HCT116 (cell line): ENCODE results near the gene RGL2. TPM values are rescaled to one million over a fixed set of nuclear protein-coding genes. Genes with fewer than 3 reads are reported as not detected.

Experiments used
- ATAC-seq: fragments of 200-7000 bp; cut with Tn5 transposase; 2 replicates; pipeline ENCODE4 v1.9.1; 2020; ENCODE audit warnings: mild to moderate bottlenecking, moderate library complexity
- BruUV-seq: library from RNA; stranded (reverse); fragments of 400-500 nt; replicated peaks from 2 replicates; lab custom pipeline; 2021; lab: Mats Ljungman, UMichigan
- CTCF ChIA-PET: fragments of 300-600 bp; sonication (Branson Sonifier 250); formaldehyde crosslinking; loops from one replicate; lab custom pipeline; 2021; ENCODE audit warnings: antibody characterized with exemption; lab: Charles Lee
- POLR2A ChIA-PET: fragments of 300-600, 350-600 bp; sonication (Branson Sonifier 250); formaldehyde crosslinking; loops from one replicate; lab custom pipeline; 2021; ENCODE audit warnings: antibody characterized with exemption; lab: Charles Lee
- RAD21 ChIA-PET, 2 experiments: fragments of 300-600 bp; sonication (Branson Sonifier 250); formaldehyde crosslinking; loops; one replicate each; lab custom pipeline; 2023; ENCODE audit warnings: low total read pairs in 2 of 2; ENCODE audit not compliant: uncharacterized antibody in 2 of 2, unreplicated experiment in 2 of 2, low non-redundant PET in 1 of 2; lab: Charles Lee
- DNase-seq: peaks from one replicate; pipeline ENCODE4 v3.0.0-alpha.2; 2010; ENCODE audit warnings: low read depth, low spot score
- H2AFZ ChIP-seq: fragments of 200-600 bp; shearing (Covaris generic), sonication (generic); 2 replicates; pipeline ENCODE4 v1.6.1; 2017; ENCODE audit warnings: low read depth, mixed run types, mixed read lengths, antibody characterized with exemption, low read length; ENCODE audit not compliant: poor library complexity, severe bottlenecking
- H3K27ac ChIP-seq: 2 replicates; pipeline ENCODE4 v1.5.1; 2012; ENCODE audit warnings: low read depth, low read length
- H3K27me3 ChIP-seq: fragments of 200-600 bp; sonication (generic); 2 replicates; pipeline ENCODE4 v1.6.1; 2016; ENCODE audit warnings: mixed run types, low read length, mixed read lengths; ENCODE audit not compliant: insufficient read depth
- H3K36me3 ChIP-seq, 2 experiments: fragments of 200-500 bp in 1 of 2; fragments of 200-600 bp in 1 of 2; sonication (Bioruptor generic) in 1 of 2; sonication (generic) in 1 of 2; 2 replicates each; pipeline versions ENCODE4 v1.5.1 to v1.6.1; 2014 to 2016; ENCODE audit warnings: low read length in 2 of 2, inconsistent platforms in 1 of 2, mixed read lengths in 1 of 2, mixed run types in 1 of 2; ENCODE audit not compliant: insufficient read depth in 2 of 2, control insufficient read depth in 1 of 2
- H3K4me1 ChIP-seq, 2 experiments: fragments of 200-600 bp in 1 of 2; sonication (generic) in 1 of 2; 2 replicates each; pipeline versions ENCODE4 v1.5.1 to v1.6.1; 2012 to 2017; ENCODE audit warnings: low read length in 2 of 2, inconsistent platforms in 1 of 2, mild to moderate bottlenecking in 1 of 2, mixed read lengths in 1 of 2, mixed run types in 1 of 2, moderate library complexity in 1 of 2; ENCODE audit not compliant: insufficient read depth in 2 of 2, control insufficient read depth in 1 of 2
- H3K4me2 ChIP-seq: fragments of 200-600 bp; sonication (generic); 2 replicates; pipeline ENCODE4 v1.6.1; 2017; ENCODE audit warnings: mixed run types, low read length, mixed read lengths
- H3K4me3 ChIP-seq, 2 experiments: fragments of 200-600 bp in 1 of 2; sonication (generic) in 1 of 2; replicated peaks in 1 of 2; 2 replicates each; pipeline ENCODE4 v1.5.1; 2011 to 2016; ENCODE audit warnings: low read length in 2 of 2, control low read depth in 1 of 2, low read depth in 1 of 2, mild to moderate bottlenecking in 1 of 2, mixed read lengths in 1 of 2, mixed run types in 1 of 2
- H3K79me2 ChIP-seq: fragments of 200-600 bp; sonication (generic); 2 replicates; pipeline ENCODE4 v1.6.1; 2017; ENCODE audit warnings: mild to moderate bottlenecking, mixed run types, low read length, moderate library complexity, mixed read lengths; ENCODE audit not compliant: insufficient read depth
- H3K9ac ChIP-seq: fragments of 200-600 bp; sonication (generic); 2 replicates; pipeline ENCODE4 v1.6.1; 2016; ENCODE audit warnings: low read length, mixed read lengths
- H3K9me2 ChIP-seq: fragments of 200-600 bp; sonication (generic), shearing (Covaris generic); 2 replicates; pipeline ENCODE4 v1.6.1; 2017; ENCODE audit warnings: mixed run types, mild to moderate bottlenecking, moderate library complexity; ENCODE audit not compliant: insufficient read depth
- H3K9me3 ChIP-seq, 2 experiments: fragments of 200-500 bp in 1 of 2; fragments of 200-600 bp in 1 of 2; sonication (Bioruptor generic) in 1 of 2; sonication (generic) in 1 of 2; 2 replicates each; pipeline ENCODE4 v1.6.1; 2014 to 2017; ENCODE audit warnings: low read length in 2 of 2, mixed read lengths in 2 of 2, inconsistent platforms in 1 of 2, low read depth in 1 of 2, mild to moderate bottlenecking in 1 of 2, mixed run types in 1 of 2, moderate library complexity in 1 of 2; ENCODE audit not compliant: control insufficient read depth in 1 of 2, insufficient read depth in 1 of 2
- H4K20me1 ChIP-seq: fragments of 200-600 bp; sonication (generic), shearing (Covaris generic); 2 replicates; pipeline ENCODE4 v1.6.1; 2017; ENCODE audit warnings: mixed run types, mild to moderate bottlenecking, moderate library complexity; ENCODE audit not compliant: insufficient read depth
- CEBPB ChIP-seq: IDR thresholded peaks from 2 replicates; pipeline ENCODE4 v1.6.1; 2012; ENCODE audit warnings: low read depth
- EGR1 ChIP-seq: IDR thresholded peaks from 2 replicates; pipeline ENCODE4 v1.6.1; 2012; ENCODE audit warnings: low read depth
- ELF1 ChIP-seq: IDR thresholded peaks from 2 replicates; pipeline ENCODE4 v1.6.1; 2012; ENCODE audit warnings: low read depth, borderline replicate concordance
- FOSL1 ChIP-seq: IDR thresholded peaks from 2 replicates; pipeline ENCODE4 v1.6.1; 2012; ENCODE audit warnings: low read depth
- JUND ChIP-seq: IDR thresholded peaks from 2 replicates; pipeline ENCODE4 v1.6.1; 2012
- POLR2AphosphoS5 ChIP-seq: IDR thresholded peaks from 2 replicates; pipeline ENCODE4 v1.6.1; 2011; ENCODE audit warnings: mild to moderate bottlenecking, low read depth, low read length, moderate library complexity
- RAD21 ChIP-seq: IDR thresholded peaks from 2 replicates; pipeline ENCODE4 v1.6.1; 2012; ENCODE audit warnings: low read depth, mild to moderate bottlenecking
- SRF ChIP-seq: IDR thresholded peaks from 2 replicates; pipeline ENCODE4 v1.6.1; 2012; ENCODE audit warnings: low read depth
- TCF7L2 ChIP-seq: IDR thresholded peaks from 2 replicates; pipeline ENCODE4 v1.7.0; 2011; ENCODE audit warnings: borderline replicate concordance, inconsistent platforms; ENCODE audit not compliant: insufficient read depth, insufficient read length; ENCODE audit errors: extremely low read depth
- YY1 ChIP-seq: IDR thresholded peaks from 2 replicates; pipeline ENCODE4 v1.6.1; 2011; ENCODE audit warnings: low read length, low read depth, moderate library complexity, mild to moderate bottlenecking; ENCODE audit not compliant: insufficient replicate concordance; ENCODE audit errors: extremely low read depth
- ZFX ChIP-seq: fragments of 450-650 bp; IDR thresholded peaks from 2 replicates; pipeline ENCODE4 v1.6.1; 2017
- ZNF274 ChIP-seq: fragments of 200-500 bp; sonication (Bioruptor generic); IDR thresholded peaks from 2 replicates; pipeline ENCODE4 v1.6.1; 2014; ENCODE audit warnings: mild to moderate bottlenecking, low read depth, low read length, inconsistent platforms
- intact Hi-C: fragments of 100-400 bp; cut with micrococcal nuclease; formaldehyde crosslinking; loops from 2 replicates; pipeline ENCODE4 v1.10.0; 2022
- total RNA-seq: library from RNA; stranded (reverse); gene quantifications from one replicate; pipeline ENCODE4 v1.2.1, GENCODE V29; 2021; ENCODE audit not compliant: unreplicated experiment
- TF ChIP-seq, protein P1 (sequence below): IDR thresholded peaks from 2 replicates; pipeline ENCODE4 v1.6.1; 2011; ENCODE audit warnings: mild to moderate bottlenecking, low read length, moderate library complexity; ENCODE audit not compliant: insufficient replicate concordance; ENCODE audit errors: extremely low read depth
- TF ChIP-seq, protein P2 (sequence below): IDR thresholded peaks from 2 replicates; pipeline ENCODE4 v1.6.1; 2012; ENCODE audit warnings: low read depth
- TF ChIP-seq, protein P3 (sequence below): IDR thresholded peaks from 2 replicates; pipeline ENCODE4 v1.6.1; 2012
- TF ChIP-seq, protein P4 (sequence below), 3 experiments: fragments of 200-600 bp in 1 of 3; sonication (generic) in 1 of 3; IDR thresholded peaks in 2 of 3; conservative IDR thresholded peaks in 1 of 3; 2 replicates each; pipeline ENCODE4 v1.5.1; 2012 to 2017; ENCODE audit warnings: low read depth in 2 of 3, low read length in 2 of 3, antibody characterized with exemption in 1 of 3, borderline replicate concordance in 1 of 3, control low read depth in 1 of 3, mild to moderate bottlenecking in 1 of 3, mixed read lengths in 1 of 3, mixed run types in 1 of 3, moderate library complexity in 1 of 3; ENCODE audit not compliant: insufficient read depth in 1 of 3

RGL2 gene
- total RNA-seq, 1 experiment from 2014 or later: 53.4 TPM

DNA sequence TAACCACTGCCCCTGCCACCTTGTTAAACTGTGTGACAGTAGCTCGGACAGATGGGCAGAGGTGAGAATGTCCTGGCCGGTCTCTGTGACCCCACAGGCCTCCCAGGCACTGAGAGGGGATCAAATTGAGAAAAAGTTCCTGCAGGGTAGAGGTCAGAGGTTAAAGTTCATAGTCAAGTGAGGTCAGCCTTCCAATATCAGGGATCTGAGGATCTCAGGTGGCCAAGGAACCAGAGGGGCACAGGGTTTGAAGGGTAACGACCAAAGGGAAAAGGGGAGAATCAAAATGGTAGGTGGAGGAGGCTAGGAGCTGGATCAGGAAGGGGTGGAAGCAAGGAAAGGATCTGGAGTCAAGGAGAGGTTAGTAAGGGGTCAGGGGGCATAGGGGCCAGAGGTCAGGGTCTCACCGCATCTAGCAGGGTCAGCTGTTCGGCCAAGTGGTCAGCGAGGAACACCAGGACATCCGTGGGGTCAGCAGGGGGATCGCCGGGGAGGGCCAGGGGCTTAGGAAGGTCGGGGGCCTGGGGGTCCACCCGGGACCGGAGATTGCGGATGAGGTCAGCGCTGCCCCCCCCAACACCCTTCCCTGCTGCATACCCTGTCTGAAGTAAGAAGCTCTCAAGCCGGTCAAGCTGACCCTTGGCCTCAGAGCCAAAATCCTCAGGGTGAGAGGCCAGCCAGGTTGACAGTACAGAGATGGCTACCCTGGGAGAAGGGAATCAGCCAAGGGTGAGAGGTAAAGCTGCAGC is 2.9 kb downstream of the RGL2 start:
- intact Hi-C loops: loop anchor here (5.0 kb wide), 2 partner anchors 117 to 132 kb away; partner anchors contain the start of gene PHF1
- ChIA-PET CTCF (no interaction called here), POLR2A (interaction anchor here (1.3 kb wide), 1 partner anchor 19 kb away, joined by 4 read pairs; the partner anchor contains the start of gene B3GALT4), RAD21 (no interaction called here)
- DNase-seq (no peak), ATAC-seq (no peak)
- H3K36me3 ChIP-seq: peaks cover 11 to 12% of the 10 kb centered on the region in 2 experiments; a peak in 3 of 4 replicates
- H3K79me2 ChIP-seq: peaks cover 27% of the 10 kb centered on the region
- H3K27me3 ChIP-seq: no peaks in the 10 kb centered on the region
- H3K9ac ChIP-seq: no peak overlapping the region
- no TSS peak for BruUV-seq
- H3K9me2 ChIP-seq: no peaks in the 10 kb centered on the region
- no peak overlapping the region for H2AFZ ChIP-seq
- peaks cover 7 to 26% of the 10 kb centered on the region in 2 experiments; a peak in 3 of 4 replicates for H3K4me1 ChIP-seq
- no peak overlapping the region for H3K4me2 ChIP-seq
- no peaks in the 10 kb centered on the region for H3K9me3 ChIP-seq
- no peak overlapping the region for H3K4me3 ChIP-seq
- H3K27ac ChIP-seq: no peak overlapping the region
- no peaks in the 10 kb centered on the region for H4K20me1 ChIP-seq
- TF ChIP-seq TCF7L2: no peak
- TF ChIP-seq CEBPB: no peak
- TF ChIP-seq, protein P1, sequence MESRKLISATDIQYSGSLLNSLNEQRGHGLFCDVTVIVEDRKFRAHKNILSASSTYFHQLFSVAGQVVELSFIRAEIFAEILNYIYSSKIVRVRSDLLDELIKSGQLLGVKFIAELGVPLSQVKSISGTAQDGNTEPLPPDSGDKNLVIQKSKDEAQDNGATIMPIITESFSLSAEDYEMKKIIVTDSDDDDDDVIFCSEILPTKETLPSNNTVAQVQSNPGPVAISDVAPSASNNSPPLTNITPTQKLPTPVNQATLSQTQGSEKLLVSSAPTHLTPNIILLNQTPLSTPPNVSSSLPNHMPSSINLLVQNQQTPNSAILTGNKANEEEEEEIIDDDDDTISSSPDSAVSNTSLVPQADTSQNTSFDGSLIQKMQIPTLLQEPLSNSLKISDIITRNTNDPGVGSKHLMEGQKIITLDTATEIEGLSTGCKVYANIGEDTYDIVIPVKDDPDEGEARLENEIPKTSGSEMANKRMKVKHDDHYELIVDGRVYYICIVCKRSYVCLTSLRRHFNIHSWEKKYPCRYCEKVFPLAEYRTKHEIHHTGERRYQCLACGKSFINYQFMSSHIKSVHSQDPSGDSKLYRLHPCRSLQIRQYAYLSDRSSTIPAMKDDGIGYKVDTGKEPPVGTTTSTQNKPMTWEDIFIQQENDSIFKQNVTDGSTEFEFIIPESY: no peak
- no peak for TF ChIP-seq FOSL1
- no peak for TF ChIP-seq ELF1
- TF ChIP-seq EGR1: no peak
- TF ChIP-seq RAD21: no peak
- TF ChIP-seq, protein P2, sequence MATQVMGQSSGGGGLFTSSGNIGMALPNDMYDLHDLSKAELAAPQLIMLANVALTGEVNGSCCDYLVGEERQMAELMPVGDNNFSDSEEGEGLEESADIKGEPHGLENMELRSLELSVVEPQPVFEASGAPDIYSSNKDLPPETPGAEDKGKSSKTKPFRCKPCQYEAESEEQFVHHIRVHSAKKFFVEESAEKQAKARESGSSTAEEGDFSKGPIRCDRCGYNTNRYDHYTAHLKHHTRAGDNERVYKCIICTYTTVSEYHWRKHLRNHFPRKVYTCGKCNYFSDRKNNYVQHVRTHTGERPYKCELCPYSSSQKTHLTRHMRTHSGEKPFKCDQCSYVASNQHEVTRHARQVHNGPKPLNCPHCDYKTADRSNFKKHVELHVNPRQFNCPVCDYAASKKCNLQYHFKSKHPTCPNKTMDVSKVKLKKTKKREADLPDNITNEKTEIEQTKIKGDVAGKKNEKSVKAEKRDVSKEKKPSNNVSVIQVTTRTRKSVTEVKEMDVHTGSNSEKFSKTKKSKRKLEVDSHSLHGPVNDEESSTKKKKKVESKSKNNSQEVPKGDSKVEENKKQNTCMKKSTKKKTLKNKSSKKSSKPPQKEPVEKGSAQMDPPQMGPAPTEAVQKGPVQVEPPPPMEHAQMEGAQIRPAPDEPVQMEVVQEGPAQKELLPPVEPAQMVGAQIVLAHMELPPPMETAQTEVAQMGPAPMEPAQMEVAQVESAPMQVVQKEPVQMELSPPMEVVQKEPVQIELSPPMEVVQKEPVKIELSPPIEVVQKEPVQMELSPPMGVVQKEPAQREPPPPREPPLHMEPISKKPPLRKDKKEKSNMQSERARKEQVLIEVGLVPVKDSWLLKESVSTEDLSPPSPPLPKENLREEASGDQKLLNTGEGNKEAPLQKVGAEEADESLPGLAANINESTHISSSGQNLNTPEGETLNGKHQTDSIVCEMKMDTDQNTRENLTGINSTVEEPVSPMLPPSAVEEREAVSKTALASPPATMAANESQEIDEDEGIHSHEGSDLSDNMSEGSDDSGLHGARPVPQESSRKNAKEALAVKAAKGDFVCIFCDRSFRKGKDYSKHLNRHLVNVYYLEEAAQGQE: no peak
- no peak for TF ChIP-seq ZNF274
- TF ChIP-seq, protein P3, sequence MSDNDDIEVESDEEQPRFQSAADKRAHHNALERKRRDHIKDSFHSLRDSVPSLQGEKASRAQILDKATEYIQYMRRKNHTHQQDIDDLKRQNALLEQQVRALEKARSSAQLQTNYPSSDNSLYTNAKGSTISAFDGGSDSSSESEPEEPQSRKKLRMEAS: no peak
- TF ChIP-seq ZFX: no peak
- no peak for TF ChIP-seq SRF
- TF ChIP-seq, protein P4, sequence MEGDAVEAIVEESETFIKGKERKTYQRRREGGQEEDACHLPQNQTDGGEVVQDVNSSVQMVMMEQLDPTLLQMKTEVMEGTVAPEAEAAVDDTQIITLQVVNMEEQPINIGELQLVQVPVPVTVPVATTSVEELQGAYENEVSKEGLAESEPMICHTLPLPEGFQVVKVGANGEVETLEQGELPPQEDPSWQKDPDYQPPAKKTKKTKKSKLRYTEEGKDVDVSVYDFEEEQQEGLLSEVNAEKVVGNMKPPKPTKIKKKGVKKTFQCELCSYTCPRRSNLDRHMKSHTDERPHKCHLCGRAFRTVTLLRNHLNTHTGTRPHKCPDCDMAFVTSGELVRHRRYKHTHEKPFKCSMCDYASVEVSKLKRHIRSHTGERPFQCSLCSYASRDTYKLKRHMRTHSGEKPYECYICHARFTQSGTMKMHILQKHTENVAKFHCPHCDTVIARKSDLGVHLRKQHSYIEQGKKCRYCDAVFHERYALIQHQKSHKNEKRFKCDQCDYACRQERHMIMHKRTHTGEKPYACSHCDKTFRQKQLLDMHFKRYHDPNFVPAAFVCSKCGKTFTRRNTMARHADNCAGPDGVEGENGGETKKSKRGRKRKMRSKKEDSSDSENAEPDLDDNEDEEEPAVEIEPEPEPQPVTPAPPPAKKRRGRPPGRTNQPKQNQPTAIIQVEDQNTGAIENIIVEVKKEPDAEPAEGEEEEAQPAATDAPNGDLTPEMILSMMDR (IDR thresholded peaks at IDR 0.05 in 2 of 3, conservative IDR thresholded peaks at IDR 0.05 in 1 of 3; ENCODE audit: borderline replicate concordance in 1 of 3, insufficient read depth in 1 of 3, low read depth in 2 of 3, low read length in 2 of 3): no peak
- no peak for TF ChIP-seq JUND
- no peak for TF ChIP-seq YY1
- TF ChIP-seq POLR2AphosphoS5: no peak
